Neural progenitor cell (in vitro differentiated cells): ENCODE data around the gene FAM131C. TPM values are rescaled to one million over a fixed set of nuclear protein-coding genes. Genes with fewer than 3 reads are reported as not detected.

Source experiments
- DNase-seq: peaks from one replicate; pipeline ENCODE4 v3.0.0-alpha.2; 2016; ENCODE audit warnings: low spot score
- H2AFZ ChIP-seq: fragments of 200-600 bp; sonication (generic); replicated peaks from 2 replicates; pipeline ENCODE4 v1.6.1; 2016; ENCODE audit warnings: antibody characterized with exemption
- H3F3A ChIP-seq: fragments of 200-600 bp; sonication (generic); 2 replicates; pipeline ENCODE4 v1.6.1; 2016; ENCODE audit warnings: antibody characterized with exemption, low read depth
- H3K27ac ChIP-seq: fragments of 200-600 bp; sonication (generic); 2 replicates; pipeline ENCODE4 v1.5.1; 2016; ENCODE audit warnings: mild to moderate bottlenecking
- H3K27me3 ChIP-seq: fragments of 200-600 bp; sonication (generic); 2 replicates; pipeline ENCODE4 v1.6.1; 2016; ENCODE audit warnings: mild to moderate bottlenecking, moderate library complexity
- H3K36me3 ChIP-seq: fragments of 200-600 bp; sonication (generic); 2 replicates; pipeline ENCODE4 v1.5.1; 2016
- H3K4me1 ChIP-seq: fragments of 200-600 bp; sonication (generic); 2 replicates; pipeline ENCODE4 v1.6.1; 2016; ENCODE audit warnings: mixed run types
- H3K4me2 ChIP-seq: fragments of 200-600 bp; sonication (generic); 2 replicates; pipeline ENCODE4 v1.6.1; 2016
- H3K4me3 ChIP-seq: fragments of 200-600 bp; sonication (generic); 2 replicates; pipeline ENCODE4 v1.5.1; 2016
- H3K79me2 ChIP-seq: fragments of 200-600 bp; sonication (generic); 2 replicates; pipeline ENCODE4 v1.6.1; 2016; ENCODE audit warnings: low read depth
- H3K9ac ChIP-seq: fragments of 200-600 bp; sonication (generic); 2 replicates; pipeline ENCODE4 v1.6.1; 2016
- H3K9me3 ChIP-seq: fragments of 200-600 bp; sonication (generic); 2 replicates; pipeline ENCODE4 v1.5.1; 2016; ENCODE audit warnings: low read depth
- H4K20me1 ChIP-seq: fragments of 200-600 bp; sonication (generic); 2 replicates; pipeline ENCODE4 v1.6.1; 2016; ENCODE audit warnings: low read depth
- H3K27ac Mint-ChIP-seq: 3 replicates; pipeline ENCODE4 v1.8.0; 2021; ENCODE audit warnings: mixed read lengths
- H3K27me3 Mint-ChIP-seq: 2 replicates; pipeline ENCODE4 v1.8.0; 2022; ENCODE audit warnings: low read depth, mild to moderate bottlenecking, inconsistent platforms, moderate library complexity, mixed read lengths; ENCODE audit not compliant: insufficient read depth
- H3K36me3 Mint-ChIP-seq: 3 replicates; pipeline ENCODE4 v1.8.0; 2021; ENCODE audit warnings: mixed read lengths
- H3K4me1 Mint-ChIP-seq: 3 replicates; pipeline ENCODE4 v1.8.0; 2021; ENCODE audit warnings: mixed read lengths
- H3K4me3 Mint-ChIP-seq: 3 replicates; pipeline ENCODE4 v1.8.0; 2021; ENCODE audit warnings: mild to moderate bottlenecking, moderate library complexity, mixed read lengths
- H3K9me3 Mint-ChIP-seq: 3 replicates; pipeline ENCODE4 v1.8.0; 2020; ENCODE audit warnings: mixed read lengths
- EZH2 ChIP-seq: fragments of 200-600 bp; sonication (generic); IDR thresholded peaks from 2 replicates; pipeline ENCODE4 v1.6.1; 2017; ENCODE audit warnings: antibody characterized with exemption, mild to moderate bottlenecking, moderate library complexity
- EZH2phosphoT487 ChIP-seq: fragments of 200-600 bp; sonication (generic); IDR thresholded peaks from 2 replicates; pipeline ENCODE4 v1.6.1; 2017; ENCODE audit warnings: antibody characterized with exemption
- total RNA-seq: library from RNA; depleted of rRNA; stranded (reverse); fragments of >200 nt; gene quantifications from 2 replicates; pipeline ENCODE4 v1.2.3, GENCODE V29; 2015; ENCODE audit warnings: low replicate concordance
- TF ChIP-seq, protein P1 (sequence below): fragments of 200-600 bp; sonication (generic); IDR thresholded peaks from 2 replicates; pipeline ENCODE4 v1.5.1; 2017; ENCODE audit warnings: antibody characterized with exemption, mild to moderate bottlenecking

FAM131C gene
- total RNA-seq, 1 donor from 2014 or later = 0.13 TPM

DNA sequence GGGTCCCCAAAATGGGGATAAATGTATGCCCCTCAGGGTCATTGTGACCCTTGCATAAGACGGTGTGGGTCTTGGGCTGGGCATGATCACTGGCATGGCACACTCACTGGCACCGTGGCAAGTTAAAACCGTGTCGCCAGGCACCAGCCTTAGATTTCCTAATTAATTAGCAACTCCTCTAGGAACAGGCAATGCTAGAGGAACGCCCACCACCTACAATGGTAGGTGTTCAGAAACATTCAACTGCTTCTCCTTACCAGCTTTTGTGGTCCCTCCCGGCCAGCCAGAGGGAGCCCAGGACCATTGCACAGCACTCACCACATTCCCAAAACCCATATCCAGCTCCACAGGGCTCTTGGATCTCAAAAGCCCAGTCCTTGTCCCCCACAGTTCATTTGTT is 46.1 kb upstream of the FAM131C start:
- no peak for DNase-seq
- peaks cover 2% of the 10 kb centered on the region for H4K20me1 ChIP-seq

DNA sequence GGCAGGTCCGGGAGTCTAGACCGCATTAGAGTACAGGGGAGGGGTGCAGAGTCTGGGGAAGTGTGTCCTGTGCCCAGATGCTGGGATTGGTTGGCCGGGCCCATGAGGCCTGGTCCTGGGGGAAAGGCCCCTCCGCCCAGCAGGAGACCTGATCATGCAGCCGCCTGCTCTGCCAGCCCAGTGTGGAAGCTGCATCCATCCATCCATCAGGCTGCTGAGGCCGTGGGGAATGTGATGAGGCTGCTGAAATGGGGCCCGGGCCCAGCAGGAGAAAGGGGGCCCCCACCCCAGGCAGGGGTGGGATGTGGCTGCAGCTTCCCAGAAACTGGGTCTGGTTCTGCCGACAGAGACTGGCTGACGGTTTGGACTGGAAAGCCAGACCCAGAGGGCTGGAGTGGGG is 45.3 kb upstream of the FAM131C start:
- H4K20me1 ChIP-seq = no peaks in the 10 kb centered on the region
- Mint-ChIP-seq H3K4me1 (peaks cover 72% of the 10 kb centered on the region), H3K36me3 (no peaks in the 10 kb centered on the region), H3K27me3 (peaks cover 20% of the 10 kb centered on the region), H3K4me3 (no peak overlapping the region), H3K9me3 (no peaks in the 10 kb centered on the region), H3K27ac (peak overlapping the region; percentile 50)
- peak; percentile 28 for DNase-seq
- no peak overlapping the region for H3K4me2 ChIP-seq
- H3F3A ChIP-seq = peaks cover 41% of the 10 kb centered on the region
- H3K36me3 ChIP-seq = no peaks in the 10 kb centered on the region
- H3K4me3 ChIP-seq = no peak overlapping the region
- no peak overlapping the region for H3K27ac ChIP-seq
- no peak for TF ChIP-seq EZH2
- TF ChIP-seq, protein P1, sequence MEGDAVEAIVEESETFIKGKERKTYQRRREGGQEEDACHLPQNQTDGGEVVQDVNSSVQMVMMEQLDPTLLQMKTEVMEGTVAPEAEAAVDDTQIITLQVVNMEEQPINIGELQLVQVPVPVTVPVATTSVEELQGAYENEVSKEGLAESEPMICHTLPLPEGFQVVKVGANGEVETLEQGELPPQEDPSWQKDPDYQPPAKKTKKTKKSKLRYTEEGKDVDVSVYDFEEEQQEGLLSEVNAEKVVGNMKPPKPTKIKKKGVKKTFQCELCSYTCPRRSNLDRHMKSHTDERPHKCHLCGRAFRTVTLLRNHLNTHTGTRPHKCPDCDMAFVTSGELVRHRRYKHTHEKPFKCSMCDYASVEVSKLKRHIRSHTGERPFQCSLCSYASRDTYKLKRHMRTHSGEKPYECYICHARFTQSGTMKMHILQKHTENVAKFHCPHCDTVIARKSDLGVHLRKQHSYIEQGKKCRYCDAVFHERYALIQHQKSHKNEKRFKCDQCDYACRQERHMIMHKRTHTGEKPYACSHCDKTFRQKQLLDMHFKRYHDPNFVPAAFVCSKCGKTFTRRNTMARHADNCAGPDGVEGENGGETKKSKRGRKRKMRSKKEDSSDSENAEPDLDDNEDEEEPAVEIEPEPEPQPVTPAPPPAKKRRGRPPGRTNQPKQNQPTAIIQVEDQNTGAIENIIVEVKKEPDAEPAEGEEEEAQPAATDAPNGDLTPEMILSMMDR = no peak
- TF ChIP-seq EZH2phosphoT487 = no peak
- H3K9ac ChIP-seq = no peak overlapping the region
- no peaks in the 10 kb centered on the region for H3K27me3 ChIP-seq
- peaks cover 58% of the 10 kb centered on the region for H3K4me1 ChIP-seq
- no peaks in the 10 kb centered on the region for H3K79me2 ChIP-seq
- no peak overlapping the region for H2AFZ ChIP-seq
- H3K9me3 ChIP-seq = no peaks in the 10 kb centered on the region

More for the DNA sequence above, 46.1 kb upstream of the FAM131C start:
- Mint-ChIP-seq H3K27ac (peak overlapping the region; percentile 69), H3K4me1 (peaks cover 77% of the 10 kb centered on the region), H3K27me3 (peaks cover 17% of the 10 kb centered on the region), H3K4me3 (peak overlapping the region; percentile 63), H3K9me3 (no peaks in the 10 kb centered on the region), H3K36me3 (peaks cover 3% of the 10 kb centered on the region)
- Histone ChIP-seq H3K27ac (no peak overlapping the region), H3K36me3 (no peaks in the 10 kb centered on the region), H3F3A (peaks cover 41% of the 10 kb centered on the region), H3K9ac (no peak overlapping the region), H3K4me1 (peaks cover 56% of the 10 kb centered on the region), H2AFZ (no peak overlapping the region), H3K9me3 (no peaks in the 10 kb centered on the region), H3K4me3 (no peak overlapping the region), H3K27me3 (no peaks in the 10 kb centered on the region), H3K79me2 (no peaks in the 10 kb centered on the region), H3K4me2 (peak overlapping the region; percentile 27)
- no peak for TF ChIP-seq EZH2phosphoT487
- TF ChIP-seq EZH2 = no peak
- TF ChIP-seq, protein P1 = no peak

DNA sequence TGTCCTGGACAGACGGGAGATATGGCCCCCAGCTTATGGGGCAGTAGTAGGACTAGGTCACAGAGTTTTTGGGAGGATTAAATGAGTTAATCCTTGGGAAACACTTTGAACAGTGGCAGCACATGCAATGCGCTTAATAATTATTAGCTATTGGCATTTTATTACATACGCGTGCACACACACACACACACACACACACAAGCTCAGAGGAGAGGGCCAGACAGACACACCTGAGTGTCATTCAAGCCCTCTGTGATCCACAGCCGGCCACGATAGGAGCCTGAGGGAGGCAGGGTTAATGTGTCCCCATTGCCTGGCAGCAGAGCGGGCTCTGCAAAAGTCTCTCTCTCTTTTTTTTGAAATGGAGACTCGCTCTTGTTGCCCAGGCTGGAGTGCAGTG is 44.5 kb upstream of the FAM131C start:
- peaks cover 74% of the 10 kb centered on the region for H3K4me1 Mint-ChIP-seq
- Histone ChIP-seq H3K4me3 (no peak overlapping the region), H3K9ac (no peak overlapping the region), H3K9me3 (no peaks in the 10 kb centered on the region), H2AFZ (no peak overlapping the region), H3K4me2 (peak overlapping the region; percentile 87), H4K20me1 (no peaks in the 10 kb centered on the region), H3K27ac (no peak overlapping the region), H3K36me3 (no peaks in the 10 kb centered on the region), H3K79me2 (no peaks in the 10 kb centered on the region), H3K27me3 (no peaks in the 10 kb centered on the region), H3F3A (peaks cover 41% of the 10 kb centered on the region), H3K4me1 (peaks cover 63% of the 10 kb centered on the region)
- H3K27ac Mint-ChIP-seq = peak overlapping the region; percentile 50
- TF ChIP-seq, protein P1 = no peak
- TF ChIP-seq EZH2 (no peak), EZH2phosphoT487 (no peak)
- H3K36me3 Mint-ChIP-seq = no peaks in the 10 kb centered on the region
- peaks cover 21% of the 10 kb centered on the region for H3K27me3 Mint-ChIP-seq
- peak overlapping the region; percentile 53 for H3K4me3 Mint-ChIP-seq
- H3K9me3 Mint-ChIP-seq = no peaks in the 10 kb centered on the region
- no peak for DNase-seq
